Esophagus muscularis mucosa (tissue), 4 donors: Measurements from ENCODE around the gene MCM9. TPM values are rescaled to one million over a fixed set of nuclear protein-coding genes. Genes with fewer than 3 reads are reported as not detected.

ENCODE experiments used
- DNase-seq: peaks from one replicate; pipeline ENCODE4 v3.0.0-alpha.2; 2017; ENCODE audit errors: extremely low spot score
- H3K27ac ChIP-seq, 4 donors: fragments of 200-600 bp; sonication (generic); replicated peaks in 1 of 4; 1 replicate in 3 of 4; 2 replicates in 1 of 4; pipeline ENCODE4 v1.5.1; 2016 to 2019; ENCODE audit warnings: mild to moderate bottlenecking in 1 of 4
- H3K27me3 ChIP-seq, 4 donors: fragments of 200-600 bp; sonication (generic); one replicate each; pipeline versions ENCODE4 v1.5.1 to v1.6.0; 2016 to 2019
- H3K36me3 ChIP-seq, 4 donors: fragments of 200-600 bp; sonication (generic); one replicate each; pipeline ENCODE4 v1.5.1; 2016 to 2019
- H3K4me1 ChIP-seq, 4 donors: fragments of 200-600 bp; sonication (generic); one replicate each; pipeline ENCODE4 v1.5.1; 2016 to 2019
- H3K4me3 ChIP-seq, 4 donors: fragments of 200-600 bp; sonication (generic); 1 replicate in 2 of 4; 2 replicates in 2 of 4; pipeline ENCODE4 v1.5.1; 2016 to 2019; ENCODE audit warnings: mild to moderate bottlenecking in 4 of 4, moderate library complexity in 1 of 4
- H3K9me3 ChIP-seq, 4 donors: fragments of 200-600 bp; sonication (generic); 1 replicate in 3 of 4; 2 replicates in 1 of 4; pipeline ENCODE4 v1.5.1; 2016 to 2019
- EP300 ChIP-seq: sonication (generic); formaldehyde crosslinking; IDR thresholded peaks from one replicate; pipeline ENCODE4 v1.6.1; 2017; ENCODE audit warnings: antibody characterized with exemption
- POLR2A ChIP-seq: fragments of 450-650 bp; IDR thresholded peaks from one replicate; pipeline ENCODE4 v1.6.1; 2017; ENCODE audit warnings: antibody characterized with exemption, moderate library complexity, mild to moderate bottlenecking, low read depth
- POLR2AphosphoS5 ChIP-seq, 2 donors: sonication (generic); formaldehyde crosslinking; IDR thresholded peaks; one replicate each; pipeline ENCODE4 v1.6.1; 2017; ENCODE audit warnings: antibody characterized with exemption in 2 of 2
- WGBS: methylation state at CpG from one replicate; pipeline ENCODE4 v1.1.5; 2018; 5-methylcytosine and 5-hydroxymethylcytosine counted together
- intact Hi-C: fragments of 100-400 bp; cut with DNase I; formaldehyde crosslinking; loops from one replicate; pipeline ENCODE4 v1.15.1; 2023
- total RNA-seq, 4 donors: library from RNA; depleted of rRNA; stranded (reverse); fragments of >200 nt; gene quantifications; one replicate each; pipeline versions ENCODE4 v1.1.0 to v1.2.1, GENCODE V29; 2016
- TF ChIP-seq, protein P1 (sequence below), 3 experiments: fragments of 200-600 bp in 2 of 3; fragments of 450-650 bp in 1 of 3; sonication (generic) in 2 of 3; IDR thresholded peaks; one replicate each; pipeline ENCODE4 v1.5.1; 2017 to 2019; ENCODE audit warnings: antibody characterized with exemption in 3 of 3, mild to moderate bottlenecking in 2 of 3, moderate library complexity in 1 of 3

MCM9 gene
- total RNA-seq, 4 donors from 2014 or later: 10.8 to 18.1 (median 11.3) TPM

DNA sequence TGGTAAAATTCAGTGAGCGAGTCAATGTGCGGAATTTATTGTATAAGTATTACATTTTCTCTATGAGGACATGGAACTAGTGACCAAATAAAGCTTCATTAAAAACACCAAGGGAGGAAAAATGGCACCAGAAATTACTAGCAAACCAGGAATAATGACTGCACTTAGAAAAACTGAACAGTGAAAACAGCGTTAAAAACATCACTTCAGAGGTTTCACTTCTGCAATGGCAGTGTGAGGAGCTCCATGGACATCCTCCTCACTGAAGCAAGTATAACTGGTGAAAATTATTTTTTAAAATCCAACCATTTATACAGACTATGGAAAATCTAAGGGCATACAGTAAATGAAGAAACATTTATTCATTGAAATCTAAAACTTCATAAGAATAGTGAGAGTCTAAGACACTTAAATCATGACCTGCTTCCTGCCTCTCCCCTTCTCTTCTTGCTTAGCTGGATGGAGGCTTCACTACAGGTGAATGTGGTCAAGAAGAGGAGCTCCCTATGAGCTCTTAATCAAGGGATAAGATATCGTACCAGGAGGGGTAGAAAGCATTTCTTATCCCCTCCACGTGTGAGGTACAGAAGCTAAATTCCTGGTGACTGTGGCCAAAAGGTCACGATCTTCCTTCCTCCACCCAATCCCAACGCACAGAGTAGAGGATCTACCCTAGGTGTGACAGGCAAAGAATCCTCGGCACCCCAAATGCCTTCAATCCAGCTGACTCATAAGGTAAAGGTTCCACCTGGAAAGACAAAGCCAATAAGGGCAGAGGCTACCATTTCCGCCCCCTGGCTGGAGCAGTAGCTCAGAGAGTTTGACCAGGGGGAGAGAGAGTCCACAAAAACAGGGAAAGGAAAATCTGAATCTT lies 53.3 kb downstream of the MCM9 start:
- Histone ChIP-seq H3K27ac (no peak overlapping the region), H3K36me3 (no peaks in the 10 kb centered on the region), H3K9me3 (no peaks in the 10 kb centered on the region), H3K27me3 (no peaks in the 10 kb centered on the region), H3K4me3 (no peak overlapping the region), H3K4me1 (peaks cover 0 to 6% (median 2%) of the 10 kb centered on the region in 4 donors)
- intact Hi-C loops: no loop called here
- DNase-seq: no peak
- 89% methylated on average over 9 of the region's 9 CpGs for WGBS
- TF ChIP-seq, protein P1, sequence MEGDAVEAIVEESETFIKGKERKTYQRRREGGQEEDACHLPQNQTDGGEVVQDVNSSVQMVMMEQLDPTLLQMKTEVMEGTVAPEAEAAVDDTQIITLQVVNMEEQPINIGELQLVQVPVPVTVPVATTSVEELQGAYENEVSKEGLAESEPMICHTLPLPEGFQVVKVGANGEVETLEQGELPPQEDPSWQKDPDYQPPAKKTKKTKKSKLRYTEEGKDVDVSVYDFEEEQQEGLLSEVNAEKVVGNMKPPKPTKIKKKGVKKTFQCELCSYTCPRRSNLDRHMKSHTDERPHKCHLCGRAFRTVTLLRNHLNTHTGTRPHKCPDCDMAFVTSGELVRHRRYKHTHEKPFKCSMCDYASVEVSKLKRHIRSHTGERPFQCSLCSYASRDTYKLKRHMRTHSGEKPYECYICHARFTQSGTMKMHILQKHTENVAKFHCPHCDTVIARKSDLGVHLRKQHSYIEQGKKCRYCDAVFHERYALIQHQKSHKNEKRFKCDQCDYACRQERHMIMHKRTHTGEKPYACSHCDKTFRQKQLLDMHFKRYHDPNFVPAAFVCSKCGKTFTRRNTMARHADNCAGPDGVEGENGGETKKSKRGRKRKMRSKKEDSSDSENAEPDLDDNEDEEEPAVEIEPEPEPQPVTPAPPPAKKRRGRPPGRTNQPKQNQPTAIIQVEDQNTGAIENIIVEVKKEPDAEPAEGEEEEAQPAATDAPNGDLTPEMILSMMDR (IDR thresholded peaks at IDR 0.05): no peak
- TF ChIP-seq EP300: no peak
- TF ChIP-seq POLR2A: no peak
- no peak for TF ChIP-seq POLR2AphosphoS5 (IDR thresholded peaks at IDR 0.05)

- Histone ChIP-seq H3K36me3 (no peaks in the 10 kb centered on the region), H3K27me3 (no peaks in the 10 kb centered on the region), H3K9me3 (no peaks in the 10 kb centered on the region), H3K4me1 (peaks cover 0 to 6% (median 2%) of the 10 kb centered on the region in 4 donors), H3K4me3 (no peak overlapping the region), H3K27ac (no peak overlapping the region)
- no peak for DNase-seq
- TF ChIP-seq POLR2A: no peak
- no peak for TF ChIP-seq EP300
- TF ChIP-seq, protein P1 (IDR thresholded peaks at IDR 0.05): no peak
- TF ChIP-seq POLR2AphosphoS5 (IDR thresholded peaks at IDR 0.05): no peak
- 93% methylated on average over 2 of the region's 2 CpGs for WGBS
- intact Hi-C loops: no loop called here
Observed at GRCh38 chr6:118877806-118878205, 57.2 kb downstream of the MCM9 start.

- Histone ChIP-seq H3K9me3 (no peaks in the 10 kb centered on the region), H3K27me3 (no peaks in the 10 kb centered on the region), H3K4me1 (peaks cover 0 to 6% (median 2%) of the 10 kb centered on the region in 4 donors), H3K4me3 (no peak overlapping the region), H3K27ac (no peak overlapping the region), H3K36me3 (no peaks in the 10 kb centered on the region)
- TF ChIP-seq EP300: no peak
- TF ChIP-seq, protein P1 (IDR thresholded peaks at IDR 0.05): no peak
- no peak for TF ChIP-seq POLR2AphosphoS5 (IDR thresholded peaks at IDR 0.05)
- TF ChIP-seq POLR2A: no peak
- no peak for DNase-seq
- intact Hi-C loops: no loop called here
Observed at GRCh38 chr6:118876814-118877213, 58.1 kb downstream of the MCM9 start.

- Histone ChIP-seq H3K27me3 (no peaks in the 10 kb centered on the region), H3K4me1 (peaks cover 0 to 6% (median 2%) of the 10 kb centered on the region in 4 donors), H3K27ac (no peak overlapping the region), H3K4me3 (no peak overlapping the region), H3K36me3 (no peaks in the 10 kb centered on the region), H3K9me3 (no peaks in the 10 kb centered on the region)
- no peak for DNase-seq
- WGBS: 96% methylated on average over 1 of the region's 1 CpG
- intact Hi-C loops: no loop called here
- TF ChIP-seq, protein P1 (IDR thresholded peaks at IDR 0.05): no peak
- no peak for TF ChIP-seq EP300
- TF ChIP-seq POLR2AphosphoS5 (IDR thresholded peaks at IDR 0.05): no peak
- no peak for TF ChIP-seq POLR2A
Observed at GRCh38 chr6:118876198-118876597, 58.8 kb downstream of the MCM9 start.
